Measurements from ENCODE around the gene COL25A1.

Gene COL25A1

DNA sequence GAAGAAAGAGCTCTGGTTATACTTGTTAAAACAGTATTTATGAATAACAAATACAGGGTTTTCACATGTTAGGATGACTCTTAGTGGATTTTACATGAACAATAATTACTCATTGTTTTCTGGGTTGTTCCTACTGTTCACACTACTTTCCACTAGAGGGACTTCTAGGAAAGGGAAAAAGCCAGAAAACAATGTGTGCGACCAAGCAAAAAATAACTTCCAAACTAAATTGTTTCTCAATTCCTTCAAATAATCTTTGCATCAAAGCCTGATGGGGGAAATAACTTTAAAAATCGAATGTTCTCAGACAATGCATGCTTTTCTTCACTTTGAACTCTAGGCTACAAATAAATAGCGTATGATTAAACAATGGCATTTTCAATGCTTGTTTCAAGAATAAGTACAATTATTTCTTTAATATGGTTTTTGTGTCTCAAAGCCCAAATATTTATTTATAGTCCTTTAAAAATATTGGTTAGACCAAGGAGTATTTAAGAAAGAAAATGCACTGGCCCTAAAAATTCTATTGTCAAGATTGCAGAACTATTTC, 467.5 kb downstream of the COL25A1 start:
- DNase-seq (ENCODE audit: extremely low spot score), result peak; percentile 29
- CTCF ChIA-PET, result interaction anchor here (0.7 kb wide), 1 partner anchor 500 kb away, joined by 5 read pairs; no protein-coding TSS in a partner anchor

DNA sequence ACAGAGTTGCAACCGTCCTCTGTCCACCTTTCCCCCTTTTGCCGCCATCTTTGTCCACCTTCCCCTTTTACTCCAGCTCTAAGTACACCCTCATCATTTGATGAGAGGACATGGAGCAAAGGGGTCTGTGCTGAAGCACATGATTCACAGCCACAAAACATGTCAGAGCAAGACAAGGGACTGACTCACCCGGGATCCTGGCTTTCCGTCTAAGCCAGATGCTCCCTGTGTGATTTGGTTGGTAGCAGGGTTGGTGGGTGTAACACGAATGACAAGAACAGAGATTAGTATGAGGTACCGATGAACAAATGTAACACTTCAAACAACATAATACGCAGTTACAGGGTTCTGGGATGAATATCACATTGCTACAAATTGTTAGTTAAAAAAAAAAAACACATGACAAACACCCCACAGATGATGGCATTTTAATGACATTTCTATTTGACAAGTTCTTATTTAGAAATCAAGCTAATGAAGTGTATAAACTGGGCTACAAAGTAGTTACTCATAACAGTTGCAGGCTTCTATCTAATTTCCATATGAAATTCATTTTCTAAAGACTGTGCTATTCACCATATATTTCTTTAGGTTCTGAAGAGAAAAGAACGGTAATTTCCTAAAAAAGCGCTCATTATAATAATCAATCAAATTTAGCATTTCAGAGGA, 468.2 kb downstream of the COL25A1 start:
- CTCF ChIA-PET, result interaction anchor here (0.6 to 1.0 kb wide), 4 partner anchors 10 to 571 kb away, joined by 3 to 5 read pairs (median 4); no protein-coding TSS in a partner anchor
- TF ChIP-seq FOXA1 (IDR thresholded peaks at IDR 0.05), result no peak
- no peak for TF ChIP-seq HDGF (IDR thresholded peaks at IDR 0.05; ENCODE audit: borderline replicate concordance)
- TF ChIP-seq FOXM1 (IDR thresholded peaks at IDR 0.05; ENCODE audit: borderline replicate concordance), result no peak
- TF ChIP-seq LEF1 (IDR thresholded peaks at IDR 0.05; ENCODE audit: borderline replicate concordance), result no peak
- TF ChIP-seq ARNT (IDR thresholded peaks at IDR 0.05), result no peak
- no peak for TF ChIP-seq TARDBP (IDR thresholded peaks at IDR 0.05)
- no peak for TF ChIP-seq PKNOX1 (IDR thresholded peaks at IDR 0.05)
- no peak for TF ChIP-seq SUZ12 (IDR thresholded peaks at IDR 0.05)
- no peak for TF ChIP-seq L3MBTL2 (conservative IDR thresholded peaks at IDR 0.05)
- no peak for TF ChIP-seq FOXK2 (IDR thresholded peaks at IDR 0.05)
- no peak for TF ChIP-seq CTBP1 (IDR thresholded peaks at IDR 0.05; ENCODE audit: borderline replicate concordance)
- no peak for TF ChIP-seq ELF4 (IDR thresholded peaks at IDR 0.05)
- TF ChIP-seq ZNF384 (IDR thresholded peaks at IDR 0.05), result no peak
- no peak for TF ChIP-seq NFRKB (IDR thresholded peaks at IDR 0.05)
- TF ChIP-seq SP1 (IDR thresholded peaks at IDR 0.05), result no peak
- no peak for TF ChIP-seq BHLHE40 (IDR thresholded peaks at IDR 0.05; ENCODE audit: borderline replicate concordance)
- no peak for DNase-seq (ENCODE audit: extremely low spot score)
- POLR2A ChIA-PET, result no interaction called here

More for the DNA sequence above, 467.5 kb downstream of the COL25A1 start:
- TF ChIP-seq FOXM1 (IDR thresholded peaks at IDR 0.05; ENCODE audit: borderline replicate concordance) (no peak), ARNT (IDR thresholded peaks at IDR 0.05) (no peak), CTBP1 (IDR thresholded peaks at IDR 0.05; ENCODE audit: borderline replicate concordance) (no peak), TARDBP (IDR thresholded peaks at IDR 0.05) (no peak), FOXK2 (IDR thresholded peaks at IDR 0.05) (no peak), FOXA1 (IDR thresholded peaks at IDR 0.05) (no peak), L3MBTL2 (conservative IDR thresholded peaks at IDR 0.05) (no peak), LEF1 (IDR thresholded peaks at IDR 0.05; ENCODE audit: borderline replicate concordance) (no peak), SP1 (IDR thresholded peaks at IDR 0.05) (no peak), BHLHE40 (IDR thresholded peaks at IDR 0.05; ENCODE audit: borderline replicate concordance) (no peak), PKNOX1 (IDR thresholded peaks at IDR 0.05) (no peak), ELF4 (IDR thresholded peaks at IDR 0.05) (no peak), HDGF (IDR thresholded peaks at IDR 0.05; ENCODE audit: borderline replicate concordance) (no peak), NFRKB (IDR thresholded peaks at IDR 0.05) (no peak), SUZ12 (IDR thresholded peaks at IDR 0.05) (no peak), ZNF384 (IDR thresholded peaks at IDR 0.05) (no peak)
- POLR2A ChIA-PET, result no interaction called here

GRCh38 chr4:108833046-108833445, 469.4 kb downstream of the COL25A1 start:
- ChIA-PET CTCF (no interaction called here), POLR2A (no interaction called here)

DNA sequence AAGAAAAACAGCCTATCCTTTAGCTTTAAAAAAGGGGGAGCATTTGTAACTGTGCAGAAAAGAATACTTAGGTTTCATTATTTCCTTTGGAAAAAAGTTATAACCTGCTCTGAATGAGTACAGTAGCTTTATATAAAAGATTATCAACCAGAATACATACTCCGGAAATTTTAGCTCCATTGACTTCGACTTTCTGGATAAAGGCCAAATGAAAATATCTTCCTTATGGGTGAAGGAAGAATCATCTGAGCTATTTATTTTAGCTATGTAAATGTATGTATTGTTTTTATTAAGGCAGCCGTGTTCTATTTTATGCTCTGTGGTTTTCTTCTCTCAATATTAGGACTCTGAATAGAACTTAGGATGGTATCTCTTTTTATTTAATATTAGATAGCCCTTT, 470.6 kb downstream of the COL25A1 start:
- no peak for TF ChIP-seq FOXM1 (IDR thresholded peaks at IDR 0.05; ENCODE audit: borderline replicate concordance)
- no peak for TF ChIP-seq BHLHE40 (IDR thresholded peaks at IDR 0.05; ENCODE audit: borderline replicate concordance)
- TF ChIP-seq ZNF384 (IDR thresholded peaks at IDR 0.05), result no peak
- no peak for DNase-seq (ENCODE audit: extremely low spot score)
- ChIA-PET POLR2A (no interaction called here), CTCF (no interaction called here)

More at GRCh38 chr4:108833046-108833445, 469.4 kb downstream of the COL25A1 start:
- no peak for DNase-seq (ENCODE audit: extremely low spot score)
- TF ChIP-seq LEF1 (IDR thresholded peaks at IDR 0.05; ENCODE audit: borderline replicate concordance), result no peak
- no peak for TF ChIP-seq ARNT (IDR thresholded peaks at IDR 0.05)
- TF ChIP-seq TARDBP (IDR thresholded peaks at IDR 0.05), result no peak
- TF ChIP-seq FOXA1 (IDR thresholded peaks at IDR 0.05), result no peak
- no peak for TF ChIP-seq PKNOX1 (IDR thresholded peaks at IDR 0.05)
- no peak for TF ChIP-seq BHLHE40 (IDR thresholded peaks at IDR 0.05; ENCODE audit: borderline replicate concordance)

DNA sequence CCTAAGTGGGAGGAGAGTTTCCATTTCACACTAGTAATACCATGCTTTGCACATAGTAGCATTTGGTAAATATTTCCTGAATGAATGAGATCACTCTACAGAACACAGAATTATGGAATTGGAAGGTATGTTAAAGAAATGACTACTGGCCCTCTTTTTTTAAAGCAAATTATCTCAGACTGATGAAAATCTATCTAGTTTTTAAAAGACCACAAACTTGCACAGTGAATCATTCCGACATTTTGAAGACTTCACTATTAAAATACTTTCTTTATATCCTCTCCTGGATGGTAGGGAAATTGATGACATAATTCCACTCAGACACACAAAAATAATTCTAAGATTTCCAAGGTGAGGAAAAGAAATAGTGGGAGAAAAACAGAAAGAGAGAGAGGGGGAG, 471.2 kb downstream of the COL25A1 start:
- ChIA-PET POLR2A (no interaction called here), CTCF (no interaction called here)
- TF ChIP-seq PKNOX1 (IDR thresholded peaks at IDR 0.05) (no peak), LEF1 (IDR thresholded peaks at IDR 0.05; ENCODE audit: borderline replicate concordance) (no peak), SUZ12 (IDR thresholded peaks at IDR 0.05) (no peak), FOXM1 (IDR thresholded peaks at IDR 0.05; ENCODE audit: borderline replicate concordance) (no peak), SP1 (IDR thresholded peaks at IDR 0.05) (no peak)
- DNase-seq (ENCODE audit: extremely low spot score), result no peak
